Activated CD8-positive, alpha-beta memory T cell treated with anti-CD3 and anti-CD28 coated beads for 24 hours (primary cell): ENCODE measurements around the gene MUC22.
A peak's percentile ranks its signal among the peaks of the same experiment; 100 is the strongest.

Experiments
- DNase-seq: peaks from one replicate; pipeline ENCODE4 v3.0.0-alpha.2; 2020

MUC22 gene

GRCh38 chr6:31083742-31084354 lies 73.6 kb downstream of the MUC22 start:
- DNase-seq, result peak; percentile 64
